Measurements from ENCODE around the gene ZNF575. TPM values are rescaled to one million over a fixed set of nuclear protein-coding genes. Genes with fewer than 3 reads are reported as not detected.
"Not testable (repeated sequence)": the region's sequence is repeated elsewhere in the genome, so short reads cannot be mapped to it uniquely, and the experiment has no call there.

Gene ZNF575
- polyA plus RNA-seq, 1 experiment: 0.16 TPM

- ChIA-PET POLR2A (no interaction called here), CTCF (interaction anchor here (1.2 to 3.2 kb wide), 2 partner anchors 9 to 10 kb away, joined by 3 to 21 read pairs; no protein-coding TSS in a partner anchor)
- no peak overlapping the region for H3K27ac ChIP-seq (ENCODE audit: low read depth, low read length)
- TF ChIP-seq, protein P1, sequence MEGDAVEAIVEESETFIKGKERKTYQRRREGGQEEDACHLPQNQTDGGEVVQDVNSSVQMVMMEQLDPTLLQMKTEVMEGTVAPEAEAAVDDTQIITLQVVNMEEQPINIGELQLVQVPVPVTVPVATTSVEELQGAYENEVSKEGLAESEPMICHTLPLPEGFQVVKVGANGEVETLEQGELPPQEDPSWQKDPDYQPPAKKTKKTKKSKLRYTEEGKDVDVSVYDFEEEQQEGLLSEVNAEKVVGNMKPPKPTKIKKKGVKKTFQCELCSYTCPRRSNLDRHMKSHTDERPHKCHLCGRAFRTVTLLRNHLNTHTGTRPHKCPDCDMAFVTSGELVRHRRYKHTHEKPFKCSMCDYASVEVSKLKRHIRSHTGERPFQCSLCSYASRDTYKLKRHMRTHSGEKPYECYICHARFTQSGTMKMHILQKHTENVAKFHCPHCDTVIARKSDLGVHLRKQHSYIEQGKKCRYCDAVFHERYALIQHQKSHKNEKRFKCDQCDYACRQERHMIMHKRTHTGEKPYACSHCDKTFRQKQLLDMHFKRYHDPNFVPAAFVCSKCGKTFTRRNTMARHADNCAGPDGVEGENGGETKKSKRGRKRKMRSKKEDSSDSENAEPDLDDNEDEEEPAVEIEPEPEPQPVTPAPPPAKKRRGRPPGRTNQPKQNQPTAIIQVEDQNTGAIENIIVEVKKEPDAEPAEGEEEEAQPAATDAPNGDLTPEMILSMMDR (IDR thresholded peaks at IDR 0.05; ENCODE audit: low read depth, low read length): no peak
- no peak for DNase-seq (ENCODE audit: low read depth, low spot score)
- H3K27me3 ChIP-seq (ENCODE audit: control insufficient read depth, insufficient read depth, low read length): no peaks in the 10 kb centered on the region
- H3K9me3 ChIP-seq (ENCODE audit: control insufficient read depth, insufficient read depth, low read length): no peaks in the 10 kb centered on the region
- no peak overlapping the region for H3K4me3 ChIP-seq (ENCODE audit: low read depth, low read length)
Observed at GRCh38 chr19:43545981-43546380, 13.0 kb downstream of the ZNF575 start.

GRCh38 chr19:43546581-43546980 lies 13.6 kb downstream of the ZNF575 start:
- Histone ChIP-seq H3K27ac (ENCODE audit: low read depth, low read length) (no peak overlapping the region), H3K27me3 (ENCODE audit: control insufficient read depth, insufficient read depth, low read length) (no peaks in the 10 kb centered on the region), H3K9me3 (ENCODE audit: control insufficient read depth, insufficient read depth, low read length) (no peaks in the 10 kb centered on the region), H3K4me3 (ENCODE audit: low read depth, low read length) (no peak overlapping the region)
- TF ChIP-seq, protein P1 (IDR thresholded peaks at IDR 0.05; ENCODE audit: low read depth, low read length): no peak
- ChIA-PET POLR2A (no interaction called here), CTCF (interaction anchor here (3.2 kb wide), 1 partner anchor 9 kb away, joined by 21 read pairs; no protein-coding TSS in a partner anchor)
- no peak for DNase-seq (ENCODE audit: low read depth, low spot score)

GRCh38 chr19:43547926-43548325 lies 14.9 kb downstream of the ZNF575 start:
- H3K9me3 ChIP-seq (ENCODE audit: control insufficient read depth, insufficient read depth, low read length); DNase-seq (ENCODE audit: low read depth, low spot score); CTCF ChIA-PET; H3K4me3 ChIP-seq (ENCODE audit: low read depth, low read length); POLR2A ChIA-PET; H3K27ac ChIP-seq (ENCODE audit: low read depth, low read length); H3K27me3 ChIP-seq (ENCODE audit: control insufficient read depth, insufficient read depth, low read length): not testable (repeated sequence)

DNA sequence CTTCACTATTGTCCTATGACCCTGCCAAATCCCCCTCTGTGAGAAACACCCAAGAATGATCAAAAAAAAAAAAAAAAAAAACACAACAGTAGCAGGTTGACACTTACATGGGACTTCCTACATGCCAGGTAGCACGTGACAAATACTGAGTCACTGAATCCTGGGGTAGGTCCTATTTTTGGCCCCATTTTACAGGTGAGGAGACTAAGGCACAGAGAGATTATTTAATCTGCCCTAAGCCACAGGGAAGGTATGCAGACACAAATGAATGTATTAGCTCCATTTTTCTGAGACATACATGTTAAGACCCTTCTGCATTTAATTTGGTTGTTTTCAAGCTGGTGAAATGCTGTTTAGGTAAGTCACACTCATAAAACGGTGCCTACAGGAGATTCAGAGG lies 15.7 kb downstream of the ZNF575 start:
- no peak overlapping the region for H3K27ac ChIP-seq (ENCODE audit: low read depth, low read length)
- ChIA-PET POLR2A (no interaction called here), CTCF (interaction anchor here (0.6 kb wide), 1 partner anchor 1596 kb away, joined by 3 read pairs; no protein-coding TSS in a partner anchor)
- no peak overlapping the region for H3K4me3 ChIP-seq (ENCODE audit: low read depth, low read length)
- TF ChIP-seq, protein P1 (IDR thresholded peaks at IDR 0.05; ENCODE audit: low read depth, low read length): no peak
- DNase-seq (ENCODE audit: low read depth, low spot score): no peak
- no peaks in the 10 kb centered on the region for H3K9me3 ChIP-seq (ENCODE audit: control insufficient read depth, insufficient read depth, low read length)
- no peaks in the 10 kb centered on the region for H3K27me3 ChIP-seq (ENCODE audit: control insufficient read depth, insufficient read depth, low read length)

DNA sequence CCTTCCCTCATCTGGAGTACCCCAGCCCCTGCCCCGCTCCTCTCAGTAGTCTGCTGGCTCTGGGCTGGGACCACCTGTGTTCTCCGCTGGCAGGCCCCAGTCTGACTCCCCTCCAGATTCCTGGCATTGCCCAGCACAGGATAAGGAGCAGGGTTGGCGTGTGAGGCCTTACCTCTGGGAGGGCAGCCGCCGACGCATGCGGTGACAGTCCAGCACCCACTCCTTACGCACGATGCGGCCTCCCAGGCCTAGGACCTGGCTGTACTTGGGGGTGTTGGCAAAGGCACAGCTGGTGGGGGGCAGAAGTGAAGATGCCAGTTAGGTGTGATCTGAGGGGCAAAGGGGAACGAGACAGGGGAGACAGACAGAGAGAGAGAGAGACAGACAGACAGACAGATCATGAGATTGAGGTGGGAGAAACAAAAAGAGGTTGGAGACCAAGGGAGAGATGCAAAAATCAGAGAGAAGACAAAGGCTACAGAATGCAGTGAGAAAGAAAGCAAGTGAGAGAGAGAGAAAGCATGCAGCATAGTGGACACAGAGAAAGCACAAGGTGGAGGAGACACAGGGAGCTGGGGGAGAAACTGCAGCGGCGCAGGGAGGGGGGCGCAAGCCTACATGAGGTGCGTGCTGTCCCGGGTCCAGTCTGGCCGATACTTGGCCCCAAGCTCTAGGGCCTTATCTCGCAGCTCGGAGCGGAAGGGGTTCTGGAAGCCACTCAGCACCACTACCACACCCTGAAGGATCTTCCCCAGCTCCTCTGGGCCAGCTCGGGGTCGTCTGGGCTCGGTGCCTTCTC lies 18.6 kb downstream of the ZNF575 start:
- ChIA-PET POLR2A (no interaction called here), CTCF (no interaction called here)
- TF ChIP-seq, protein P1 (IDR thresholded peaks at IDR 0.05; ENCODE audit: low read depth, low read length): no peak
- Histone ChIP-seq H3K4me3 (ENCODE audit: low read depth, low read length) (no peak overlapping the region), H3K27me3 (ENCODE audit: control insufficient read depth, insufficient read depth, low read length) (no peaks in the 10 kb centered on the region), H3K9me3 (ENCODE audit: control insufficient read depth, insufficient read depth, low read length) (no peaks in the 10 kb centered on the region), H3K27ac (ENCODE audit: low read depth, low read length) (no peak overlapping the region)
- no peak for DNase-seq (ENCODE audit: low read depth, low spot score)

Data from AG04450 (cell line).